KMS-11 (cell line): ENCODE results near the gene CDKL2.

Experiments
- H2AFZ ChIP-seq: fragments of 200-600 bp; sonication (generic); 2 replicates; pipeline ENCODE4 v1.6.1; 2016; ENCODE audit warnings: antibody characterized with exemption, mixed run types, low read depth
- H3K27ac ChIP-seq: fragments of 200-600 bp; sonication (generic); 2 replicates; pipeline ENCODE4 v1.6.1; 2016; ENCODE audit warnings: mild to moderate bottlenecking, mixed run types
- H3K27me3 ChIP-seq: fragments of 200-600 bp; sonication (generic); 2 replicates; pipeline ENCODE4 v1.6.1; 2017; ENCODE audit warnings: mild to moderate bottlenecking, low read depth, mixed run types, moderate library complexity; ENCODE audit not compliant: insufficient read depth
- H3K36me3 ChIP-seq: fragments of 200-600 bp; sonication (generic); 2 replicates; pipeline ENCODE4 v1.6.1; 2017; ENCODE audit warnings: mild to moderate bottlenecking, mixed run types; ENCODE audit not compliant: insufficient read depth
- H3K4me1 ChIP-seq: fragments of 200-600 bp; sonication (generic); 2 replicates; pipeline ENCODE4 v1.6.1; 2016; ENCODE audit warnings: mild to moderate bottlenecking, low read depth, mixed run types; ENCODE audit not compliant: poor library complexity, severe bottlenecking
- H3K4me2 ChIP-seq: fragments of 200-600 bp; sonication (generic); 2 replicates; pipeline ENCODE4 v1.7.0; 2016; ENCODE audit warnings: mild to moderate bottlenecking, mixed run types
- H3K4me3 ChIP-seq: fragments of 200-600 bp; sonication (generic); IDR thresholded peaks from 2 replicates; pipeline ENCODE4 v1.6.1; 2017; ENCODE audit warnings: low read depth, low read length, mixed read lengths; ENCODE audit not compliant: insufficient read depth
- H3K79me2 ChIP-seq: fragments of 200-600 bp; sonication (generic); 2 replicates; pipeline ENCODE4 v1.6.1; 2016; ENCODE audit warnings: low read depth, mixed run types; ENCODE audit not compliant: insufficient read depth
- H3K9ac ChIP-seq: fragments of 200-600 bp; sonication (generic); 2 replicates; pipeline ENCODE4 v1.6.1; 2016; ENCODE audit warnings: mild to moderate bottlenecking, mixed run types
- H4K20me1 ChIP-seq: fragments of 200-600 bp; sonication (generic); 2 replicates; pipeline ENCODE4 v1.6.1; 2016; ENCODE audit warnings: mild to moderate bottlenecking, mixed run types; ENCODE audit not compliant: insufficient read depth
- TF ChIP-seq, protein P1 (sequence below): fragments of 200-600 bp; sonication (generic); conservative IDR thresholded peaks from 2 replicates; pipeline ENCODE4 v1.6.1; 2017; ENCODE audit warnings: low read depth, mild to moderate bottlenecking, antibody characterized with exemption, low read length, moderate library complexity, mixed read lengths

Gene CDKL2

DNA sequence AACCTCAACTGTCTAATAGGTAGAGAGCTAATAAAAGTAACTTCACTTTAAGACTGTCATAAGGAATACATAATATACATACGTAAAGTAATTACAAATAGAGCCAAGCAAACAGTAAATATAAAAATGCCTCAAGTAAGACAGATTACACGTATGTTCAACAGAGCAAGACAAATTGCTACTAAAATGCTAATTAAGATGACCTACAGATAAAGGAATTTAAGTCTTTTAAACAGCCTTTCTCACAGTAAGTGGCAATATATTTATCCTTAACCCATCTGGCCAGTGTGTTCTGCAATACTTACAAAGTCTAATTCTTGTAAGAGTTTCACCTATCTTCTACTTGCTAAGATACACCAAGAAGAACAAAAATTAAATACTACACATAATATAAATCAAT lies 30.2 kb upstream of the CDKL2 start:
- Histone ChIP-seq H3K27me3 (no peaks in the 10 kb centered on the region), H2AFZ (no peak overlapping the region), H4K20me1 (peaks cover 41% of the 10 kb centered on the region), H3K36me3 (peaks cover 4% of the 10 kb centered on the region; the same call in 1 of the 2 replicates), H3K27ac (no peak overlapping the region), H3K79me2 (peaks cover 98% of the 10 kb centered on the region), H3K4me2 (no peak overlapping the region), H3K4me1 (peaks cover 62% of the 10 kb centered on the region), H3K9ac (no peak overlapping the region), H3K4me3 (no peak overlapping the region)
- TF ChIP-seq, protein P1, sequence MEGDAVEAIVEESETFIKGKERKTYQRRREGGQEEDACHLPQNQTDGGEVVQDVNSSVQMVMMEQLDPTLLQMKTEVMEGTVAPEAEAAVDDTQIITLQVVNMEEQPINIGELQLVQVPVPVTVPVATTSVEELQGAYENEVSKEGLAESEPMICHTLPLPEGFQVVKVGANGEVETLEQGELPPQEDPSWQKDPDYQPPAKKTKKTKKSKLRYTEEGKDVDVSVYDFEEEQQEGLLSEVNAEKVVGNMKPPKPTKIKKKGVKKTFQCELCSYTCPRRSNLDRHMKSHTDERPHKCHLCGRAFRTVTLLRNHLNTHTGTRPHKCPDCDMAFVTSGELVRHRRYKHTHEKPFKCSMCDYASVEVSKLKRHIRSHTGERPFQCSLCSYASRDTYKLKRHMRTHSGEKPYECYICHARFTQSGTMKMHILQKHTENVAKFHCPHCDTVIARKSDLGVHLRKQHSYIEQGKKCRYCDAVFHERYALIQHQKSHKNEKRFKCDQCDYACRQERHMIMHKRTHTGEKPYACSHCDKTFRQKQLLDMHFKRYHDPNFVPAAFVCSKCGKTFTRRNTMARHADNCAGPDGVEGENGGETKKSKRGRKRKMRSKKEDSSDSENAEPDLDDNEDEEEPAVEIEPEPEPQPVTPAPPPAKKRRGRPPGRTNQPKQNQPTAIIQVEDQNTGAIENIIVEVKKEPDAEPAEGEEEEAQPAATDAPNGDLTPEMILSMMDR: no peak

DNA sequence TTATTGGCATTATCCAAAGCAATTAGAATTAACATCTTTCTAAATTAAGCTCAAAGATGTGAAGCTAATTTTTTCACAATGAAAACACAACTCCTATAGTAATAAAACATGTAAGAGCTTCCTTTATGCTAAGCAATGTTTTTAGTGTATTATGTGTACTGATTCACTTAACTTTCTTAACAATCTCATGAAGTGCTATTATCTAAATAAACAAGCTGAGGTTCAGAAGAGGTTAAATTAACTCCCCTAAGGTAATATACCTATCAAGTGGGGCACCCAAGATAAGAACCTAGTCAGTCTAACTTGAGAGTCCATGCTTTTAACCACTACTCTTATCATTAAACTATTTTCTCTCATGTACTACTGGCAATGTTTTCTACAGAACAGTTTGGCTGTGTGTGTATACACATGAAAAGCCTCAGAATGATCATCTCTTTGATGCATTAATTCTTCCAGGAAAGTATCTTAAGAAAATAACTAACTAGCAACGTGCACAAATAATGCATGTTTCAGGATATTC lies 29.2 kb upstream of the CDKL2 start:
- Histone ChIP-seq H3K9ac (no peak overlapping the region), H3K79me2 (peaks cover 94% of the 10 kb centered on the region), H4K20me1 (peaks cover 34% of the 10 kb centered on the region), H3K27ac (no peak overlapping the region), H2AFZ (no peak overlapping the region), H3K4me3 (no peak overlapping the region), H3K4me1 (peaks cover 62% of the 10 kb centered on the region), H3K36me3 (peaks cover 10% of the 10 kb centered on the region; the same call in 1 of the 2 replicates), H3K4me2 (no peak overlapping the region), H3K27me3 (no peaks in the 10 kb centered on the region)
- TF ChIP-seq, protein P1: no peak

DNA sequence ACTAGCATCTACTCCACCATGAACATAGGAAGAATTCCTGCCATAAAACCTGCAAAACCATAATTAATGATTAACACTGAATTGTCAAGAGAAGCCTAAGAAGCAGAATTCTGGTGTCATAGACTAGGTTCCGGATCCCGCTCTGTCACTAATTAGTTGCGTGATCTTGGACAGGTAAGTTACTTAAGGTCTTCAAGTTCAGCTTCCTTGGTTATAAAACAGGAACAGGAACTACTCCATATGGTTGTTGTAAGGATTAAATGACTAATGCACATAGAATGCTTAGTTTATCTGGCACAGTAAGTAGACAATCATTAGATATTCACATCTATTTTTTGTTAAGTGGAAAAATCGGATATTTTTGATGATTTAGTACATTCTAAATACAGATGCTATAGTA lies 28.5 kb upstream of the CDKL2 start:
- Histone ChIP-seq H2AFZ (no peak overlapping the region), H3K9ac (no peak overlapping the region), H3K79me2 (peaks cover 91% of the 10 kb centered on the region), H3K27ac (no peak overlapping the region), H3K4me2 (no peak overlapping the region), H3K36me3 (peaks cover 15% of the 10 kb centered on the region; the same call in 1 of the 2 replicates), H3K4me3 (no peak overlapping the region), H3K27me3 (no peaks in the 10 kb centered on the region), H4K20me1 (peaks cover 30% of the 10 kb centered on the region), H3K4me1 (peaks cover 67% of the 10 kb centered on the region)
- TF ChIP-seq, protein P1: no peak

DNA sequence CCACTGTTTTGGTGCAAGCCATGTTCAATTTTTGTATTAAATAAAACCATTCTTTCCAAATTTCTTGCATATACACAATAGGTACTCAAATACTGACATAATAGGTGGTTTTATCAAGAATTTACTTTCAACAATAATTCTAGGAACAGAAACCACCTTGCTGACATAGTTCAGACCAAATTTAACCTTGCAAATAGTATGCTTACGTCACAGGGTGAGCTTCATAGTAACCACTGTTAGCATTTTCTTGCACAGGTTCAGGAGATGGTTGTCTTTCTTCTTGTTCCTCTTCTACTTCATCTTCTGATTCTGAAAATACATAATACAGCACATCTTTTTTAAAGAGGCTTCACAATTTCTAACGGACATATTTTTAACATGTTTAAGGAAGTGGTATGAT lies 25.2 kb upstream of the CDKL2 start:
- Histone ChIP-seq H3K79me2 (peaks cover 92% of the 10 kb centered on the region), H3K27me3 (no peaks in the 10 kb centered on the region), H4K20me1 (peaks cover 11% of the 10 kb centered on the region; the same call in 1 of the 2 replicates), H2AFZ (no peak overlapping the region), H3K27ac (peak overlapping the region; percentile 1; the same call in 1 of the 2 replicates), H3K9ac (no peak overlapping the region), H3K4me3 (no peak overlapping the region), H3K4me1 (peaks cover 67% of the 10 kb centered on the region), H3K4me2 (peak overlapping the region; percentile 30; the same call in 1 of the 2 replicates), H3K36me3 (peaks cover 27% of the 10 kb centered on the region; the same call in 1 of the 2 replicates)
- TF ChIP-seq, protein P1: no peak
